Activated T-cell treated with anti-CD3 and anti-CD28 coated beads for 1 hour (primary cell): Measurements from ENCODE around the gene MDN1.
"Not testable (repeated sequence)": the region's sequence is repeated elsewhere in the genome, so short reads cannot be mapped to it uniquely, and the experiment has no call there.

Source experiments
- DNase-seq: peaks from one replicate; pipeline ENCODE4 v3.0.0-alpha.2; 2020; ENCODE audit warnings: low read depth

The MDN1 gene

DNA sequence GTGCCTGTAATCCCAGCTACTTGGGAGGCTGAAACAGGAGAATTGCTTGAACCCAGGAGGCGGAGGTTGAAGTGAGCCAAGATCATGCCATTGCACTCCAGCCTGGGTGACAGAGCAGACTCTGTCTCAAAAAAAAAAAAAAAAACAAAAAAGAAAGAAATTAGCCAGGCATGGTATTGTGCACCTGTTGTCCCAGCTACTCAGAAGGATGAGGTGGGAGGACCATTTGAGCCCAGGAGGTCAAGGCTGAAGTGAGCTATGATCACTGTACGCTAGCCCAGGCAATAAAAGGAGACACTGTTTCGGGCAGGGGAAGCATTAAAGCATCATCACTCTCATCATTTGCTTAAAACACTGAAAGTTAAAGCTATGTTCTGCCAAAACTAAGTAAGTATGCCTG lies 6.2 kb downstream of the MDN1 start:
- not testable (repeated sequence) for DNase-seq

DNA sequence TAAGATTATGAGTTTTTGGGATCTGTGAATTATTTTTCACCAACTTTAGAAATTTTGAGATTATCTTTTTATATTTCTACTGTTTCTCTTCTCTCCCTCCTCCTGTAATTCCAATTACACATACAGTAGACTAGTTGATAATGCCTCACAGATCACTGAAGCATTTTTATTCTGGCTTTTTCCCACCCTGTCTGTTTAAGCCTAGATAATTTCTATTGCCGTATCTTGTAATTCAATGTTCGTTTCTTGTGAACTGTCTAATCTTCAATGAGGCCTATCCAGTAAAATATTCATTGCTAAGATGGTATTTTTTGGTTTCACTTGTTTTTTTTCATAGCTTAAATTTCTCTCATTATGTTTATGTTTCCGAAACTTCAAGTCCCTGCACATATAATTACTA lies 12.0 kb downstream of the MDN1 start:
- no peak for DNase-seq

DNA sequence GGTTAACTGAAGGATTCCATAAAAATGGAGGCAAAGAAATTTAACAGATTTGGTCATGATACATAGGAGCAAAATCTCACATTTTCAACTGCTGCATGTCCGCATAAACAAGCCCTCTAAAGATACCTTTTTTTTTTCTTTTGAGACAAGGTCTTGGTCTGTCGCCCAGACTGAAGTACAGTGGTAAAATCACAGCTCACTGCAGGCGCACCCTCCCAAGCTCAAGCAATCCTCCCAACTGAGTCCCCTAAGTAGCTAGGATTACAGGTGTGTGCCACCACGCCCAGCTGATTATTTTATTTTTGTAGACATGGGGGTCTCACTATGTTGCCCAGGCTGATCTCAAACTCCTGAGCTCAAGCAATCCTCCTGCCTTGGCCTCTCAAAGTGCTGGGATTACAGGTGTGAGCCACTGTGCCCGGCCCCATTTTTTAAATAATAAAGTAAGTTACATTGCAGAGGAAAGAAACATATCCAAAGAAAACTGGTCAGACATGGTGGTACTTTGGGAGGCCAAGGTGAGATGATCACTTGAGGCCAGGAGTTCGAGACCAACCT lies 13.7 kb downstream of the MDN1 start:
- DNase-seq = no peak

DNA sequence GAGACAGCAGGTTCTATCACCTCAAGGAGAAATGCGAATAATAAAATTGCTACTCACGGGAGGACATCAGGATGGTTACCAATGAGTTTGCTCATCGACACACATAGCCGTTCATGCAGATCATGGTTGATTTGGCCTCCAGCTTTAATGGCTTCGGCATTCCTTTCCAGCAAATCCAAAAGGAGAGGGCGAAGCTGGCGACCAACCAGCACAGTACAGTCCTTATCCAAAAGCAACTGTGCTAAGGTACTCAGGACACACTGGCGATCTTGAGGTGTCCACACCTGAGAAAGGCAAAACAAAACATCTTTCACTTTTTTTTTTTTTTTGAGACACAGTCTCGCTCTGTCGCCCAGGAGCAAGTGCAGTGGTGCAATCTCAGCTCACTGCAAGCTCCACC lies 16.3 kb downstream of the MDN1 start:
- DNase-seq = no peak

DNA sequence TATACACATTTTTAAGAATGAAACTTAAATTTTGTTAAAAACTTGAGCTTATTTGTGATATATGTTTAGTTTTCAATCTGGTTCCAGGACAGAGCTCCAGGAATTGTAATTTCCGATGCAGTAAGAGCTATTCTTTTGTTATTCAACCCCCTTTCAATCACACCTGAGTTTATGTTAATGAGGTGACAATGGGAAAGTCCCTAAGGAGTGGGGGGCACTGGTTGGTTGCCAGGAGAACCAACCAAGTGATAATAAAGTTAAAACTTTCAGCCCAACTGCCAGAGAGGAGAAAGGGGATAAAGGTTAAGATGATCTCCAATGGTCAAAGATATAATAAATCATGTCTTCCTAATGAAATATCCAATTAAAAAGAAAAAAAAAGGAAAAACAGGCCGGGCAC lies 19.8 kb downstream of the MDN1 start:
- DNase-seq = no peak

DNA sequence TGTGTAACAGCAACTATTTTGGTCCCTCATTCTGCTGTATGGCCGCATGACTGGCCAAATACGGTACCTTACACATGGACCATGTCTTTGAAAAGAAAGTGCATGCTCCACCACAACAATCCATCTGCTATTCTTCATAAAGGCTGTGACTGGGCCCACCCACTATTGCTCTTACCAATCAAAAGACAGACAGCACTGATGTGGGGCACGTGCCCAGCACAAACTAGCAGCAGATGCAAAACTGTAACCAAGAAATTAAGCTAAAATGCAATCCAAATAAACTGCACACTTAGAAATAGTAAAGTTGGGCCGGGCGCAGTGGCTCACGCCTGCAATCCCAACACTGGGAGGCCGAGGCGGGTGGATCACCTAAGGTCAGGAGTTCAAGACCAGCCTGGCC lies 20.5 kb downstream of the MDN1 start:
- no peak for DNase-seq

DNA sequence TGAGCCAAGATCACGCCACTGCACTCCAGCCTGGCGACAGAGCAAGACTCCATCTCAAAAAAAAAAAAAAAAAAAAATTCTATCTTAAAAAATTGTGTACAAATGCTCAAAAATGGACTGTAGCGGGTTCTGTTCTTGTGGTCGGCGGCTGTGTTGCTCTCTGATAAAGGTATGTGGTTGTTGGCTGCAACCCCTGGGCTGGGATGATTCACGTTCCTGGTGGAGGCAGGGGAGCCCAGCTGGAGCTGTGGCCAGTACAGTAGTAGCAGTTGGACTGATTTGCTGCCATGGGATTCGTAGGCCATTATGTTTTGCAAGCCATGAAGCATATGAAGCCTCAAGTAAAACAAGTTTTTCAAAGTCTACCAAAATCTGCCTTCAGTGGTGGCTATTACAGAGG lies 22.3 kb downstream of the MDN1 start:
- no peak for DNase-seq

DNA sequence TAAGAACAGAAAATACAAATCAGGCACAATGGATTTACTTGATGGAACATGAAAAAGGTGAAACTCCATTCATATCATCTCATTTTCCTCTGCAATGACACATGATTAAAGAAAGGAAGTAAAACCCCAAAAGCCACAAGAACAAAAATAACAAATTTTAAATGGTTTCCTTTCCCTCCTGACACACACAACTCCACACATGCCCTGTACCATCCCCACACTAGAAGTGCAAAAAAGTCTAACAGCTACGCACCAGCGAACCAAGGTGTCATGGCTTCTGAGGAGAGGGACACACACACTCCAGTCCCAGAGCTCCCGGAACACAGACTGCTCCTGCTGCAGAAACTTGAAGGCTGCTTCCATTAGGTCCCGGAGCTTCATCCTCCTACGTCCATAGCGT lies 25.3 kb downstream of the MDN1 start:
- no peak for DNase-seq

DNA sequence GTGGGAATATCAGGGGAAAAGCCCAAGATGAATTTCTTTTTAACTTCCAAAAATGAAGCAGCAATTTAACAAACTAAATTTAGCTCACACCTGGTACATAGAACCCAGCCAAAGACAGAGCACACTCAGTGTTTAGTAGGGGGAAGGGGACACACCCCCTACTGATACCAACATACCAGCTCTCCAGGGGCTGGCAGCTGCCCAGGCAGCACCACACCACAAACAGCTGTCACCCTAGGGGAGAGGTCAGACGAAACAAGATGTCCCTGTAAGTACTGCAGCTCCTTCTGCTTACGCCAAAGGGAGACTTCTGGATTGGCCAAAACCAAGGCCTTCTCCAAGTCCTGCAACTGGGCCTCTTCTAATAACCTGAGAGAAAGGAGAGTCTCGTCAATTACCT lies 26.0 kb downstream of the MDN1 start:
- DNase-seq = no peak

DNA sequence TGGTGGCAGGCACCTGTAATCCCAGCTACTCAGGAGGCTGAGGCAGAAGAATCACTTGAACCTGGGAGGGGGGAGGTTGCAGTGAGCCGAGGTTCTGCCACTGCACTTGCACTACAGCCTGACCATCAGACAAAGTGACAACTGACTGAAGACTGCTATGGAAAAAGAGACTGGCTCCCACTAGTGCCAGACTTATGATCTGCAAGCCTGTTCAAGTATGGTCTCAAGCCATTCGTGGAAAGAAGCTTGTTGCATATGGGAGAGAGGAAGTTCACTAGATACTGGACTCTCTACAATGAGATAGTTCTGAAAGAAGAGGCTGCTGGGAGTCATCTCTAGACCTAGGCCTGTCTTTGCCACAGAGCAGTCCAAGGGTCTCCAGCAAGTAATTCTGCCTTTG lies 26.7 kb downstream of the MDN1 start:
- DNase-seq = no peak

DNA sequence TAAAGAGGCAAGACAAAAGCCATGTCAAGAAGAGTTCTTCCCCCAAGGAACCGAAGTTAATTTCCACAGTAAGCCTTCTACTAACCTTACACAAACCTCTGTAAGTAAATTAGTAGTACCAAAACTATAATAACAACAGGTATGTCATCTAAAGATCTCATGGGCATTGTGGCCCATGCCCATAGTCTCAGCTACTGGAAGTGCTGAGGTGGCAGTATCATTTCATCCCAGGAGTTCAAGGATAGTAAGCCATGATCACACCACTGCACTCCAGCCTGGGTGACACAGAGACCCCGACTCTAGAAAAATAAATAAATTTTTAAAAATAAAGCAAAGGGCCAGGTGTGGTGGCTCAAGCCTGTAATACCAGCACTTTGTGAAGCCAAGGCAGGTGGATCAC lies 29.2 kb downstream of the MDN1 start:
- DNase-seq = no peak

DNA sequence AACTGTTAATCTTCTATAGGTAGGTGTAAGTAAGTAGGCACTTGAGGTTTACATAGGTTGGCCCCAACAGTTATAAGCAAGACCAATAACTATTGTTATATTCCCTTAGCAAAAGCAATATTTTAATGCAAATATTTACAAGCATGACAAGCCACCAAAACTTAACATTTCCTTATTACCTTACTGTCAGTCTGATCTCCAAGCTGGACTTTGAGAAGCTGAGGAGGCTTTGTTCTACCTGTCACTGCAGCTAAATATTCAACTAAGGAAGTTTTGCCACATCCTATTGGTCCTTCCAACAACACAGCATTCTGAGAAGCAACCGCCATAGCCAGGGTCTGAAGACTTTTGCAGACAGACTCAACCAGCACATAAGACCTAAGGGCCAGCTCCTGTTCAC lies 29.6 kb downstream of the MDN1 start:
- no peak for DNase-seq

DNA sequence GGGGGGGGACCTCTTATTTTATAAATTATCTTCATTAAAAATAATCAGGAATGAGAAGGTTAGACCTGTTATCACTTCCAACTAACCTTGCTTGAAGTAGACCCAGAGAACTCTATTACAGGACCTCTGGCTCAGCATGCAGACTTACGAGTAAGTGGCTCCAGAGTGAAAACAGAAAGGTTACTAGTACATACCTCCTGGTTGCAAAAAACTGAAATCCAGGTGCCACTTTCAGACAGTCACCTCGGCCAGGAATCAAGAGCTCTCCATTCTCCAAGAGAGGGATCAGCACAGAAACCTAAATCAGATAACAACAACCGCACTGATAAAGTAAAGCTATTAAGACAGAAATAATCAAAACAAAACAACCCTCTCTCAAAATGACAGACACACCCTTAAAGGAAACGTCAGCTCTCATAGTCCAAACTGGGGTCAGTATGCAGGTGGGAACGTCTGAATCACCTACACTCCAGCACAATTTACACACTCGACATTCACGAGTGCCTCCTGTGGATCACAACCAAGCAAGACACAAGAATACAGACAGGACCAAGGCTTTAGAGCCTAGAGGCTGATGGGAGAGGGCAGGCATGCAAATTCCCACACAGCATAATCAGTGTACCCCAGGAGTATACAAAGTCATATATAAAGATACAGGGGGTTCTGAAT lies 31.8 kb downstream of the MDN1 start:
- no peak for DNase-seq

DNA sequence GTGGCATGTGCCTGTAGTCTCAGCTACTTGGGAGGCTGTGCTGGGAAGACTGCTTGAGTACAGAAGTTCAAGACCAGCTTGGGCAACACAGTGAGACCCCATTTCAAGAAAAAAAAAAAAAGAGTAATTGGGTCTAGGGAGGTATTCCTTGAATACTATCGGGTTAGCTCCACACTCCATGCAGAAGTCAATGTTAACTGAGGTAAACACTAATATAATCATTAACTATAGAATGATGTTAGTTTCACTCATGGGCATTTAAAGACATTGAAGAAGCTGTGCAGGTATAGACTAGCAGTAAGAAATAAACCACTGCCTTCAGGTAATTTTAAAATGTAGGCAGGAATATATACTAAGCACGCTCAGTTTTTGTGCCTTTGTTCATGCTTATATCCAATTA lies 32.6 kb downstream of the MDN1 start:
- no peak for DNase-seq

DNA sequence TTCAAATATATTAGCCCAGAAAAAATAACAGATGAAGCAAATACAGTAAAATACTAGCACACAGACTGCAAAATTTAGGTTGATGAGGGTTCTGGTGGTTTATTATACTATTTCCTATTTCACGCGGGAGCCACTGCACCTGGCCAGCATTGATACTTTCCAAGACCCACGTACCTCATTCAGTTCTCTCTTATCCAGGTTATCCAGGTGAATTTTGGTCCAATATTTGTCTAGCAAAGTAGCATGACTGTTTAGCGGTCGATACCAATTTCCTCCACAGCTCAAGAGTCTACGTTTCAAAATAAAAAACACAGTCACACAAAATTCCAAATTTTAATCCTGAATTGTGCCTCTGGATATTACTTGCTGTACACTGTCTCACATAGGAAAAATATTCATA lies 34.8 kb downstream of the MDN1 start:
- no peak for DNase-seq

DNA sequence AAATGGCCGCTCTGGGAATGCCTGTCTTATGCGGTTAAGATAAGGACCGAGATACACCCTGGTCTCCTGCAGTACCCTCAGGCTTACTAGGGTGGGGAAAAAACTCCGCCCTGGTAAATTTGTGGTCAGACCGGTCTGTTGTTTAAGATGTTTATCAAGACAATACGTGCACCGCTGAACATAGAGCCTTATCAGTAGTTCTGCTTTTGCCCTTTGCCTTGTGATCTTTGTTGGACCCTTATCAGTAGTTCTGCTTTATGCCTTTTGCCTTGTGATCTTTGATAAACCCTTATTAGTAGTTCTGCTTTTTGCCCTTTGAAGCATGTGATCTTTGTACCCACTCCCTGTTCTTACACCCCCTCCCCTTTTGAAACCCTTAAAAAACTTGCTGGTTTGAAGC lies 36.3 kb downstream of the MDN1 start:
- not testable (repeated sequence) for DNase-seq

DNA sequence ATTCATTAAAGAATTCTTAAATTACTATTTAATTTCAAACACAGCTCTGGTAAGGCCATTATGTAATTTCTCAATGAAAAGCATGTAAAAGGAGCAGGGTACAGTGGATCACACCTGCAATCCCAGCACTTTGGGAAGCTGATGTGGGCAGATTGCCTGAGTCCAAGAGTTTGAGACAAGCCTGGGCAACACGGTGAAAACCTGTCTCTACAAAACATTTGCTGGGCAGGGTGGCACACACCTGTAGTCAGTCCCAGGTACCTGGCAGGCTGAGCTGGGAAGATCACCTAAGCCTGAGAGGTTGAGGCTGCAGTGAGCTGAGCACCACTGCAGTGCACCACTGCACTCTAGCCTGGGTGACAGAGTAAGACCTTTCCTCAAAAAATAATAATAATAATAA lies 37.4 kb downstream of the MDN1 start:
- no peak for DNase-seq

DNA sequence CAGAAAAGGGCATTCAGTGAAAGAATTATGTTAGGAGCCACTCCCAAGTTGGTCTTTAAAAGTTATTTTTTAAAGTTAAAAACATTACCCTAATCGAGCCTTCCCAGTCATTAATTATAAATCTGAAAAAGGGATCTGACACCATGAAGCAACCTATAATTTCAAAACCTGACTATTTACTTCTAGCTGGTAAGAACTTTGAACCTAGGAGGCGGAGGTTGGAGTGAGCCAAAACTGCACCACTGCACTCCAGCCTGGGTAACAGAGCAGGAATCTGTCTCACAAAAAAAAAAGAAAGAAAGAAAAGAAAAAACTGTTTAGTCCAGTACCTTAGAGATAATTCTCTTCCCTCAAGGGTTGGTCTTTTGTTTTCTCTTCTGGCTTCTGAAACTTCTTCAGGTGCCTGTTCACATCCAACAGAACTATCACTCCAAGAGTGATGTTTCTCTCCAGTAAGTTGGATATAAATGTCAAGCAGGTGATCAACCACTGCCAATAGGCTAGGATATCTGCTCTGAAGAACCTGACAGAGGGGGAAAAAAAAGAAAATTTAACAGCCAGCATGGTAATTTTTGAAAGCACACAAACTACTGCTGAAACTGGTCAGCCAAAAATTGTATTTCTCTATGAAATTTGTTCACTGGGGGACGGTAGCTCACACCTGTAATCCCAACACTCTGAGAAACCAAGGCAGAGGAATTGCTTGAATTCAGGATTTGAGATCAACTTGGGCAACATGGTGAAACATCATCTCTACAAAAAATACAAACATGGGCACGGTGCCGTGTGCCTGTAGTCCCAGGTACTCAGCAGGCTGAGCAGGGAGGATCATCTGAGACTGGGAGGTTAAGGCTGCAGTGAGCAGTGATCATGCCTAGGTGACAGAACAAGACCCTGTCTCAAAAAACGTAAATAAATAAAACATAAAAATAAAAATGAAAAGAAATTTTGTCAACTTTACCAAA lies 38.2 kb downstream of the MDN1 start:
- no peak for DNase-seq

DNA sequence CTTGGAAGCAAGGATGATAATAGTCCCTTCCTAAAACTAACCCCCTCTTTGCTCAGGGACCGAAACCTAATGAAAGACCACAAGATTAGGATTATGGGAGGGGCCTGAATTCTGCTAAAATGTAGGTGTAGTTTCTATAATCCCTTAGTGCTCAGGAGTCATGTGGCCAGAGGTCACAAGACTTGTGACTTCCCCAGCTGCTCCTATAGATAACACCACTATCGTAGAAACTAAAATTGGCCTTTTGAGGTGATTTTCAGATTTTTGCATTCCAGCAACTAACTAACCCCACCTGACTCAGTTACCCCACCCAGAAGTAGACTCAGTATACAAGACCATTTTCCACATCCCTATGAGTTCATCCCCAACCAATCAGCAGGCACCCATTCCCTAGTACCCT lies 42.1 kb downstream of the MDN1 start:
- DNase-seq = no peak

DNA sequence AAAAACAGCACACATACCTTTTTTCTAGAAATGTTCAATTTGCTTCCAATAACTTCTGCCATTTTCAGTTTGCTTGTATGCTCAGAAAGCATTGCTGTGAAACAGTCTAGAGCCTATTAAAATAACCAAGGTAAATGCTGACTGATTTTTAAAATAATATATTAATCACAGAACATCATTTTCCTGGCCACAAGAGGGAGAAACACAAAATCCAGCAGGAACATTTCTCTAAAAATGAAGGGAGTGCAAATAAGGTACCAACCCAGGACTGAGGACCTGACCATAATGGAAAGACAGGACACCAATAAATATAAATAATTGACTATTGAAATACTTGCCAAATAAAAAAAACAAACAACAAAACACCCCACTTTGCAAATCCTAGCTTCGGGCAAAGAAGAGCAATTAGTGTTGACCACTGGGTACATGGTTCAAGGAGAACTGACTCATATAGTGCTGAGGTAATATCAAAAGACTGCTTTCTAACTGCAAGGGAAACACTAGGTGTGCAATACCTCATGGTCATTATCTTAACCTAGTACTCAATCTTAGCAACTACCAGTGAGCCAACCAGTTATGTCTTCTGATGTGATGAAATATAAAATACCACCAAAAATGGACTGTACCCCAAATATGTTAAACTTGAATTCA lies 42.9 kb downstream of the MDN1 start:
- no peak for DNase-seq

DNA sequence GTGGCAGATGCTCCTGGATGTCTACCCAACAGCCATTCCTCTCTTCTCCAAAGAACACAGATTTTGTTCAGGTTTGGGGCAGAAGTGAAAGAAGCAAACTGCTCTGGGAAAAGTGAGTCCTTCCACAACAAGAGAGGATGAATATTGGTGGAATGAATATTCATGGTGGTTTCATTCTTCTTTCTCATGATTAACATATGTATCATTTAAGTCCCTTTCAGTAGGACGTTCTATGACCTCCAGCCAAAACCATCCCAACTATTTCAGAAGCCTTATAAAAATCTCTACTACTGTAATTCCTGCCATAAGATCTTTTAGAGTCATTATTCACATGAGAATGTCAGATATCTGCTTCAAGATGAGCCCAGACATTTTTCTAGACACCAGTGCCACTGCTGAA lies 44.4 kb downstream of the MDN1 start:
- no peak for DNase-seq

DNA sequence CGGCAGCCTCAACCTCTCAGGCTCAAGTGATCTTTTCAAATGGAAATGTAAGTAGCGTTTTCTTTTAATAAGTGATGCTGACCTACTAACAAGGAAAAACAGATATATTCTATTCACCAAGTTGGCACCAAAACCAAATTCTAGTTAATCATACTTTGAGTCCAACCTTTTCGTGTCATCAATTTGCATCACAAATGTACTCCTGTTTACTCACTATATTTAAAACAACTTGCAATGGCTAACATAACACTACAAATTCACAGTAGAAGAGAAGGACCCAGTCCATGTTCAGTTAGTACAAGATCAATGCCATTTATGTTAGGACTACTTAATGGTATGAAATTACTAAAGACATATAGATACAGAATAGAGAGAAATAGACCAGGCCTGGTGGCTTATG lies 50.0 kb downstream of the MDN1 start:
- DNase-seq = no peak

DNA sequence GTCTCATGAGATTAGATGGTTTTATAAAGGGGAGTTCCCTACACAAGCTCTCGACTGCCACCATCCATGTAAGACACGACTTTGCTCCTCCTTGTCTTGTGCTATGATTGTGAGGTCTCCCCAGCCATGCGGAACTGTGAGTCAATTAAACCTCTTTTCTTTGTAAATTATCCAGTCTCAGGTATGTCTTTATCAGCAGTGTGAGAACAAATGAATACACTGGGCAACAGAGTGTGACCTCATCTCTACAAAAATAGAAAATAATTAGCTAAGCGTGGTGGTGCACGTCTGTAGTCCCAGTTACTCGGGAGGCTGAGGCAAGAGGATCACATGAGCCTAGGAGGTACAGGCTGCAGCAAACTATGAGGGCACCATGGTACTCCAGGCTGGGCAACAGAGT lies 51.3 kb downstream of the MDN1 start:
- no peak for DNase-seq
